PC-3 (cell line): ENCODE results near the gene BMP4. TPM values are rescaled to one million over a fixed set of nuclear protein-coding genes. Genes with fewer than 3 reads are reported as not detected.

Source experiments
- ATAC-seq: fragments of 200-7000 bp; cut with Tn5 transposase; 2 replicates; pipeline ENCODE4 v1.9.1; 2020; ENCODE audit warnings: mild to moderate bottlenecking, moderate library complexity
- BruUV-seq: library from RNA; stranded (reverse); fragments of 400-500 nt; replicated peaks from 2 replicates; lab custom pipeline; 2021; lab: Mats Ljungman, UMichigan
- CTCF ChIA-PET: fragments of 300-600 bp; sonication (Branson Sonifier 250); formaldehyde crosslinking; loops from one replicate; lab custom pipeline; 2022; ENCODE audit warnings: antibody characterized with exemption; lab: Charles Lee
- POLR2A ChIA-PET: fragments of 300-600 bp; sonication (Branson Sonifier 250); formaldehyde crosslinking; loops from one replicate; lab custom pipeline; 2022; ENCODE audit warnings: antibody characterized with exemption; ENCODE audit not compliant: unreplicated experiment; lab: Charles Lee
- DNase-seq: peaks from one replicate; pipeline ENCODE4 v3.0.0-alpha.2; 2015
- H2AFZ ChIP-seq: fragments of 300-600 bp; sonication (generic); 2 replicates; pipeline ENCODE4 v1.6.0; 2016; ENCODE audit warnings: antibody characterized with exemption, low read length
- H3F3A ChIP-seq: fragments of 300-600 bp; sonication (generic); one replicate; pipeline ENCODE4 v1.6.0; 2017; ENCODE audit warnings: antibody characterized with exemption, low read length, control low read depth, mild to moderate bottlenecking; ENCODE audit not compliant: unreplicated experiment
- H3K27ac ChIP-seq: fragments of 300-600 bp; sonication (generic); 2 replicates; pipeline ENCODE4 v1.5.1; 2016; ENCODE audit warnings: mild to moderate bottlenecking, low read length
- H3K27me3 ChIP-seq: fragments of 300-600 bp; sonication (generic); 2 replicates; pipeline ENCODE4 v1.6.1; 2016; ENCODE audit warnings: low read length, mixed read lengths
- H3K36me3 ChIP-seq: fragments of 300-600 bp; sonication (generic); 2 replicates; pipeline ENCODE4 v1.6.1; 2016; ENCODE audit warnings: low read depth, mixed run types, low read length, mixed read lengths
- H3K4me1 ChIP-seq: fragments of 300-600 bp; sonication (generic); 2 replicates; pipeline ENCODE4 v1.5.1; 2016; ENCODE audit warnings: low read length; ENCODE audit not compliant: insufficient read depth
- H3K4me2 ChIP-seq: fragments of 300-600 bp; sonication (generic); 2 replicates; pipeline ENCODE4 v1.6.0; 2016; ENCODE audit warnings: low read length
- H3K4me3 ChIP-seq: fragments of 300-600 bp; sonication (generic); 2 replicates; pipeline ENCODE4 v1.5.1; 2016; ENCODE audit warnings: mild to moderate bottlenecking, low read length, mixed read lengths
- H3K79me2 ChIP-seq: fragments of 300-600 bp; sonication (generic); 2 replicates; pipeline ENCODE4 v1.6.1; 2017; ENCODE audit warnings: low read length, mixed read lengths
- H3K9ac ChIP-seq: fragments of 300-600 bp; sonication (generic); 2 replicates; pipeline ENCODE4 v1.6.0; 2016; ENCODE audit warnings: mild to moderate bottlenecking, low read length
- H3K9me2 ChIP-seq: fragments of 300-600 bp; sonication (generic); replicated peaks from 2 replicates; pipeline ENCODE4 v1.6.1; 2016; ENCODE audit warnings: mixed run types, low read length, mixed read lengths
- H3K9me3 ChIP-seq: fragments of 300-600 bp; sonication (generic); 2 replicates; pipeline ENCODE4 v1.6.1; 2016; ENCODE audit warnings: low read length, mixed read lengths
- H4K20me1 ChIP-seq: fragments of 300-600 bp; sonication (generic); 2 replicates; pipeline ENCODE4 v1.6.1; 2016; ENCODE audit warnings: low read length, mixed read lengths
- EZH2 ChIP-seq: fragments of 300-600 bp; sonication (generic); IDR thresholded peaks from one replicate; pipeline ENCODE4 v1.6.1; 2017; ENCODE audit warnings: antibody characterized with exemption, mild to moderate bottlenecking, low read length; ENCODE audit not compliant: unreplicated experiment
- EZH2phosphoT487 ChIP-seq: fragments of 300-600 bp; sonication (generic); IDR thresholded peaks from 2 replicates; pipeline ENCODE4 v1.6.1; 2018; ENCODE audit warnings: mild to moderate bottlenecking, antibody characterized with exemption, low read length, borderline replicate concordance
- intact Hi-C: fragments of 100-400 bp; cut with micrococcal nuclease; formaldehyde crosslinking; loops from 2 replicates; pipeline ENCODE4 v1.9.0; 2023
- total RNA-seq: library from RNA; depleted of rRNA; stranded (reverse); fragments of >200 nt; gene quantifications from 2 replicates; pipeline ENCODE4 v1.2.3, GENCODE V29; 2014
- TF ChIP-seq, protein P1 (sequence below): fragments of 300-600 bp; sonication (generic); conservative IDR thresholded peaks from 2 replicates; pipeline ENCODE4 v1.5.1; 2017; ENCODE audit warnings: antibody characterized with exemption, low read depth, mild to moderate bottlenecking, low read length

Gene BMP4
- total RNA-seq, 1 experiment from 2014 or later, result 8.7 TPM

DNA sequence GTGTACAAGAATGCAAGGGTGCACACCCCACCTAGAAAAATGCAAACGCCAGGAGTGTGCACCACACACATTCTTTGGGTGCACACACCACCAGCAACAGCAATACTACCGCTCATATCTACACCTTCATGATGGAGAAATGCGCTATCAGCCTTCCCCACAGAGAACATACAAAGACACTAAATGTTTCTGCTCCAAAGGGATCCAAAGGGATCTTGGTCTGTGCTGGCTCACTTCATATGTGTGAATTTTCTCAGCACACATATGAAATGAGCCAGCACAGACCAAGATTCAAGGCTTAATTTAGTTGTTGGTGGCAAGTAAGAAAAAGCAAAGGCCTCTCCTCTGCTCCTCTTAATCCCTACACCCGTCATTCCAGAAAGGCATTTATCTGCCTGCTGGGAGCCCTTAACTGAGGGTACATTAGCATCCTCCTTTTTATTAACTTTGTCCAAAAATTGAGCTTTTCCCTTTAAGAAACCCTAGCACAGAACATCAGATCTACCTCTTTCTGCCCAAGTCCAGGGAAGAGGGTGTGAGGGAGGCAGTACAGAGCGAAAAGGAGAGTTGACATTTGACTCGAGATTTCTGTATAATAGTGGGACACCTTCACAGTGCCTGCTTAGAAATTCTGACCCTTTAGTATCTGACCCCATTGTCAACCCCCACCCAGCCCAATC is 8.3 kb downstream of the BMP4 start:
- no peaks in the 10 kb centered on the region for H3K27me3 ChIP-seq
- CTCF ChIA-PET, result no interaction called here
- peaks cover 6% of the 10 kb centered on the region for H3K4me1 ChIP-seq
- intact Hi-C loops, result no loop called here
- H3K4me2 ChIP-seq, result no peak overlapping the region
- DNase-seq (no peak), ATAC-seq (no peak)
- H3K4me3 ChIP-seq, result no peak overlapping the region
- no peaks in the 10 kb centered on the region for H3K9me2 ChIP-seq
- H2AFZ ChIP-seq, result no peak overlapping the region
- POLR2A ChIA-PET, result no interaction called here
- no peaks in the 10 kb centered on the region for H3F3A ChIP-seq
- peaks cover 27% of the 10 kb centered on the region for H3K79me2 ChIP-seq
- TF ChIP-seq EZH2phosphoT487, result no peak
- TF ChIP-seq, protein P1, sequence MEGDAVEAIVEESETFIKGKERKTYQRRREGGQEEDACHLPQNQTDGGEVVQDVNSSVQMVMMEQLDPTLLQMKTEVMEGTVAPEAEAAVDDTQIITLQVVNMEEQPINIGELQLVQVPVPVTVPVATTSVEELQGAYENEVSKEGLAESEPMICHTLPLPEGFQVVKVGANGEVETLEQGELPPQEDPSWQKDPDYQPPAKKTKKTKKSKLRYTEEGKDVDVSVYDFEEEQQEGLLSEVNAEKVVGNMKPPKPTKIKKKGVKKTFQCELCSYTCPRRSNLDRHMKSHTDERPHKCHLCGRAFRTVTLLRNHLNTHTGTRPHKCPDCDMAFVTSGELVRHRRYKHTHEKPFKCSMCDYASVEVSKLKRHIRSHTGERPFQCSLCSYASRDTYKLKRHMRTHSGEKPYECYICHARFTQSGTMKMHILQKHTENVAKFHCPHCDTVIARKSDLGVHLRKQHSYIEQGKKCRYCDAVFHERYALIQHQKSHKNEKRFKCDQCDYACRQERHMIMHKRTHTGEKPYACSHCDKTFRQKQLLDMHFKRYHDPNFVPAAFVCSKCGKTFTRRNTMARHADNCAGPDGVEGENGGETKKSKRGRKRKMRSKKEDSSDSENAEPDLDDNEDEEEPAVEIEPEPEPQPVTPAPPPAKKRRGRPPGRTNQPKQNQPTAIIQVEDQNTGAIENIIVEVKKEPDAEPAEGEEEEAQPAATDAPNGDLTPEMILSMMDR, result no peak
- BruUV-seq, result no TSS peak
- H3K9ac ChIP-seq, result no peak overlapping the region
- H3K36me3 ChIP-seq, result no peaks in the 10 kb centered on the region
- no peaks in the 10 kb centered on the region for H4K20me1 ChIP-seq
- H3K9me3 ChIP-seq, result no peaks in the 10 kb centered on the region
- H3K27ac ChIP-seq, result no peak overlapping the region

DNA sequence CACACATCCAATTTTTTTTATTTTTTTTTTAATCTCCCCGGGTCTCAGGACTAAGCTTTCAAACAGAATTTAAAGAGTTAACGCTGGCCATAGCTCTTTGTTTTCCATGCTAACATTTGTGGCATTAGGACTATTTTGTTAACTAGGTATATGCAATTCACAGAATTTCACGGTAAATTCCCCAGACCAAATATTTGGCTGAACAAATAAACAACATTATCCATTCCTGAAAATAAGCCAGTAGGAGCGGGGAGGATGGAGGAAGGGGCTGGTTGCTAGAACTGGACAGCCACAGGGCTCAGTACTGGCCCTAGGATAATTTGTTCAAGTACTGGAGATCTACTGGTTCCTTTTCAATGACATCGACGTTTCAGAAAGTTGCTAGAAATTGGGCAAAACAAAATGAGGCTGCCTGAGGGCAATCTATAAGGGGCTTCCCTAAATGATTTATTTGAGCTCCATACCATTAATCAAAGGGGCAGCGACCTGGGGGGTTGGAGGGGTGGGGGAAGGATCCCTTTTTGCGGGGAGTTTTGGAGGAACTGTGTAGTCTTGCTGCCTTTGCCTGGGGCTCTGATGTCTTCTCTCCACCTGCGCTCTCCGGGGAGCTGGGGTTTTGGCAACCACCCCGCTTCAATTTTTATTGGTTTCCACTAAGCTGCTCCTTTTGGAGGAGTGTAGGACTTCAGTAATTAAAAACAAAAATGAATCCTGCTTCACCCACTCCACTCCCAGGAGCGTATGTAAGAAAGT is 9.0 kb downstream of the BMP4 start:
- DNase-seq (no peak), ATAC-seq (no peak)
- no TSS peak for BruUV-seq
- ChIA-PET CTCF (interaction anchor here (0.6 kb wide), 1 partner anchor 62 kb away, joined by 6 read pairs; no protein-coding TSS in a partner anchor), POLR2A (interaction anchor here (0.6 kb wide), 1 partner anchor 8 kb away, joined by 3 read pairs; no protein-coding TSS in a partner anchor)
- no peak overlapping the region for H3K4me3 ChIP-seq
- intact Hi-C loops, result no loop called here
- H3K9ac ChIP-seq, result no peak overlapping the region
- peaks cover 13% of the 10 kb centered on the region for H3K4me1 ChIP-seq
- H3F3A ChIP-seq, result no peaks in the 10 kb centered on the region
- H4K20me1 ChIP-seq, result no peaks in the 10 kb centered on the region
- H3K9me2 ChIP-seq, result no peaks in the 10 kb centered on the region
- H3K36me3 ChIP-seq, result no peaks in the 10 kb centered on the region
- no peaks in the 10 kb centered on the region for H3K9me3 ChIP-seq
- H3K27ac ChIP-seq, result no peak overlapping the region
- TF ChIP-seq EZH2, result no peak
- no peak for TF ChIP-seq EZH2phosphoT487
- TF ChIP-seq, protein P1, result no peak
- H2AFZ ChIP-seq, result no peak overlapping the region
- no peaks in the 10 kb centered on the region for H3K27me3 ChIP-seq
- peaks cover 24% of the 10 kb centered on the region for H3K79me2 ChIP-seq
- no peak overlapping the region for H3K4me2 ChIP-seq

DNA sequence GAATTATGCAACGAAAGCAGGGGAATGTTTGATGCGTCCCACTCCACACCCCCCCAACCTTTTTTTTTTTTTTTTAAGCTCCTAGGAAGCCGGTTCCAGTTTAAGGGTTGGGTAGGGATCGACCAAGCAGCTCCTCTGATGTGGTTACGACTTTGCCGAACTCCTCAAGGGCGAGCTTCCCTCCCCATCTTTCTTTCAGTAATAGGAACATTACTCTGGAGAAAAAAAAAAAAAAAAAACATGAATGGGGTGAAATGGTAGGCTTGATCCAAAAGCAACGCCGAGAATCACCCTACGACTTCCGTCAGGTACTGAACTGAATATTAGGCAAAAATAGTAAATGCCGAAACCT is 9.6 kb downstream of the BMP4 start:
- CTCF ChIA-PET, result interaction anchor here (0.6 kb wide), 1 partner anchor 62 kb away, joined by 6 read pairs; no protein-coding TSS in a partner anchor

More for the DNA sequence above, 9.6 kb downstream of the BMP4 start:
- no peak overlapping the region for H3K27ac ChIP-seq
- H2AFZ ChIP-seq, result no peak overlapping the region
- peaks cover 18% of the 10 kb centered on the region for H3K4me1 ChIP-seq
- H3F3A ChIP-seq, result no peaks in the 10 kb centered on the region
- BruUV-seq, result no TSS peak
- no peak overlapping the region for H3K9ac ChIP-seq
- H3K79me2 ChIP-seq, result peaks cover 19% of the 10 kb centered on the region
- H3K4me2 ChIP-seq, result no peak overlapping the region
- no peaks in the 10 kb centered on the region for H4K20me1 ChIP-seq
- no peaks in the 10 kb centered on the region for H3K9me2 ChIP-seq
- H3K36me3 ChIP-seq, result no peaks in the 10 kb centered on the region
- no peak for DNase-seq
- intact Hi-C loops, result no loop called here
- no peak overlapping the region for H3K4me3 ChIP-seq
- ATAC-seq, result no peak
- H3K27me3 ChIP-seq, result no peaks in the 10 kb centered on the region
- POLR2A ChIA-PET, result interaction anchor here (0.6 kb wide), 1 partner anchor 9 kb away, joined by 3 read pairs; no protein-coding TSS in a partner anchor
- H3K9me3 ChIP-seq, result no peaks in the 10 kb centered on the region
- TF ChIP-seq EZH2phosphoT487 (no peak), EZH2 (no peak)
- TF ChIP-seq, protein P1, result no peak
